Activated naive CD4-positive, alpha-beta T cell treated with anti-CD3 and anti-CD28 coated beads, Interleukin-2, amount 50 U/mL, for 16 hours (primary cell): ENCODE measurements around the gene HSPBAP1.
"Not testable (repeated sequence)": the region's sequence is repeated elsewhere in the genome, so short reads cannot be mapped to it uniquely, and the experiment has no call there.

ENCODE experiments used
- DNase-seq: peaks from one replicate; pipeline ENCODE4 v3.0.0-alpha.2; 2020

Gene HSPBAP1

DNA sequence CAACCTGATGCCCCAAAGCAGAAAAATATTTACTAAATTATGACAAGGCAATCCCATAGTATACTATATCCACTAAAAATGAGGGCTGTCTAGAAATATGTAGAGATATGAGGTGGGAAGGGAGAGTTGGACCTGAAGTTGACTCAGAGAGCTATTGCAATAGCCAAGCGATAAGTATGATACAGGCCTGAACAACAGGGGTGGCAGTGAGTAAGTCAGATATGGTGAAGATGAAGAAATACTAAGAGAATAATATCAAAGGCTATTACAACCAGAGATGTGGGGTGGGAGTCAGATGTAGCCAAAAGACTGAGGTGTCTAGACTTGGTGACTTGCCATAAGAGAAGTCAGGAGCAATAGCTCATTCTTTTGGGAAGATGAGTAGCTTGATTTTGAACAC, 9.2 kb downstream of the HSPBAP1 start:
- no peak for DNase-seq

DNA sequence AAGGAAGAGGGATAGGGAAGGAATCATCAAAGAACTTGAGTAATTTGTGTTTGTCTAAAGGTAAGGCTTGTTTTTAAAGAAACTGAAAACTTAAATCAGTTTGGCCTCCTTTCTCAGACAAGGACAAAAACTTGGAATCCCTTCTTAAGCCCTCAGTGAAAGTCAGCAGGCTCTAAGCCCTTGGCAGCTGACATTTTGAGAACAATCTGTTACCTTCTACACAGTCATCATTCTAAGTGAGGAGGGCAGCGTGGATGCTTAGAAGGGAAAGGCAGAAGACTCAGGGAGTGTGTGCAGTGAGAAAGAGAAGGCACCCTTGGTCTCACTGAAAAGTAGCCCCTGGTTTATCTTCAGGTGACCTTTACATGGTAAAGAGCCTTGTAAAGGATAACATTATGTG, 10.8 kb downstream of the HSPBAP1 start:
- no peak for DNase-seq

DNA sequence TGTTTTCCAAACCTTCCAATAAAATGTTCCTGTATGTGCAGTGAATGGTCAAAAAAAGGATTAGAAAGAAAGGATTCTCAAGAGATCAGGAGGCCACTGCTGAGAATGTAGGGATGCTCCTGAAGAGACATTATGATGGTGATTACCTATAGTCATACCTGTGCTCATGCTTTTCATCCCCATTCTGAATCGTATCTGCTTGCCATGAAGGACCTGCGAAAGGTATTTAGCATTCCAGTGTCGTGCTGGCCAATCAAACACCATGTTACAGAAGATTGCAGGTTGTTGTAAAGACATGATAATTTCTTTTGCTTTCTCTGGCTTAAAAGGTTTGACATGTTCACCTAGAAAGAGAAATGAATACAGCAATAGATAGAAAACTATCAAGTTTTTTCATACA, 16.1 kb downstream of the HSPBAP1 start:
- DNase-seq = no peak

DNA sequence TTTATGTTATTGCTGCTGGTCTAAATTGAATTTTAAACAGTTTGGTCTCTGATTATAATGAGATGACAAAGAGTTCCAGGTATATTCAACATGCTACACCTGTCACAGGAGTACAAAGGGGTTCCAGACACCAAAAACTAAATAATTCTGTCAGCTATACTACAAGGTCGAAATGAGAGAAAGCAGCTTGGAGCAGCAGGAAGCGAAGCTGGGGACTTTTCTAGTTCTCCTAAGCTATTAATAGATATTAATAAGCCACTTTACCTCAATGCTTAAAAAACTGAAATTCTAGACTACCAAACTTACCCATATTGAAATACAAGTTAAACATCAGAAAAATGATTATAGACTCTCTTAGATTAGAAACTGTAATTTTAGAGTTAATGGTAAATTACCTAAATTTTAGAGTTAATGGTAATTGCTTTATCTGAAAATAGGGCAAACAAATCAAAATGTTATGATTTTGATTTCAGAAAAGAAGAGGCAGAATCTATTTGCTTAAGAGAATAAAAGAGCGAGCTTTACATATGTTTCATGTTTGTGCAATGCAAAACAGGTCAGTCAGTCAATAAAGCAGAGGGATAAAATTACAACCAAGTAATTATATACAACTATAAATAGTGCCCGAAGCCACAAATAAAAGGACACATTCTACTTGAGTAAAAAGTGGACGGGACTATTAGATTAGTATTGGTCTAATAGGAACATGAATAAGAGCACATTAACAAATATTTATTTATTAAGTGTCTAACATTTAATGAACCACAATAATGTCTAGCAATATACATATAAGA, 16.8 kb downstream of the HSPBAP1 start:
- no peak for DNase-seq

DNA sequence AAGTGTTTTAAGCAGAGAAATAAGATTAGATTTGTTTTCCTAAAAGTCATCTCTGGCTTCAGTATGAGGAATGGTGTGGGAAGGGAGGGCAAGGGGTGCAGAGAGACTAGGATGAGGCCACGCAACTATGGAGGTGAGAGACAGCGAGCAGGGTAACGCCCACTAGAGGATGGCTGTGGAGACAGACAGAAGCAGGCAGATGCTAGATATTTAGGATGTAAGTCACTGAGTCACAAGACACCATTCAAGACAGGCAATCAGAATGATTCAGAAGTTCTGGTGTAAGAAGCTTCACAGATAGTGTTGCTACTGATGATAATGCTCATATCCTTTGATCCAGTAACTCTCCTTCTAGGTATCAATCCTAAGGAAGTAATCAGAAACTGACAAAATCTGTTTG, 19.1 kb downstream of the HSPBAP1 start:
- no peak for DNase-seq

DNA sequence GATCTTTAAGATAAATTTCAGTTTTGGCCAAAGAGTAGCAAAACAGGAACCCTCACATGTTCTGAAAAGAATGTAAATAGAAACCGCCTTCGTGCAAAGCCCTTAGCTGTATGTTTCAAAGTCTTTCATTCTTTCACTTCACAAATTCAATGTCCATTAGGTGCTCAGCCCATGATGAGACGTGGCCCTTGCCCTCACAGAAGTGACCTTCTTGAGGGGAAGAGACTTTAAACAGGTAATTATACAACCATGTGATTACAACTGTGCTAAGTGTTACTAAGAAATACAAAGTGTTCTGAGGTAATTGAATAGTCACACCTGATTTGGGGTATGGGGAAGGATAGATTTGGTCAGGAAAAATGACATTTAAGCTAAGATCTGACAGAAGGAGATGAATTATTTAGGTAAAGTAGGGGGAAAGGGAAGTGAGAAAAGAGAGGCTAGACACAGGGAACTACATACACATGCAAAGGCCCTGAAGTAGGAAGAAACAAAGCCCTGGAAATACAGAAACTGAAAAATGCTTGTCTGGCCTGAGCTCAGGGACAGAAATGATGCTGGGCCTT, 19.6 kb downstream of the HSPBAP1 start:
- no peak for DNase-seq

DNA sequence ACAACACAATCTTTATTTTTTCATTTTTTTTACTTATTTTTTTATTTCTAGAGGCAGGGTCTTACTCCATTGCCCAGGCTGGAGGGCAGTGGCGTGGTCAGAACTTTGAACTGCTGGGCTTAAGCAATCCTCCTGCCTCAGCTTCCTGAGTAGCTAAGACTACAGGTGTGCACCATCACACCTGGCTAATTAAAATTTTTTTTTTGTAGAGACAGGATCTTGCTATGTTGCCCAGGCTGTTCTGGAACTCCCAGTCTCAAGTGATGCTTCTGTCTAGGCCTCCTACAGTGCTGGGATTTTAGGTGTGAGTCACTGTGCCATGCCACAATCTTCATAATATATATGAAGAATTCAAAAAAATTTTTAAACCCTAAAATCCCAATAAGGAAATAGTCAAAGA, 20.8 kb downstream of the HSPBAP1 start:
- DNase-seq = no peak

DNA sequence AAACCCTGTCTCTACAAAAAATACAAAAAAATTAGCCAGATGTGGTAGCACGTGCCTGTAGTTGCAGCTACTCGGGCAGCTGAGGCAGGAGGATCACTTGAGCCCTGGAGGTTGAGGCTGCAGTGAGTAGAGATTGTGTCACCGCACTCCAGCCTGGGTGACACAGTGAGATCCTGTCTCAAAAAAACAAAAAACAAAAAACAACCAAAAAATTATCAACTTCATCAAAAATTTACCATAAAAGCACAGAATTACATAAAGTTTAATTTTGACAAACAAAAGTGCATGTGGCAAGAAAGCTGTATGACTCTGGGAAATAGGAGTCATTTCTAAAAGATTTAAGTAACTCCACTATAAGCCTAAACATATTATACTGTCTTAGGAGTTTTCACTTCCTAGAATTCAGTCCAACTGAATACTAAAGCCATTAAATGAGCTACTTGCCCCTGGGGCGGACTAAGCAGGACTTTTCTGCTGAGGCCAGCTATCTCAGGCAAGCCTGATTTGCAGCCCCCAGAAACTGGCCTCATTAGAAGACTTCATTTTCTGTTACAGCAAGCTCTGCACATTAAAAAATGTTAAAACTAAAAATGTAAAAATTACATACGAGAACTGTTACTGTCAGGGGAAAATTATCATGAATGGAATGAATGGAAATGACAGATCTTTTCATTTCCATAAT, 23.0 kb downstream of the HSPBAP1 start:
- DNase-seq = no peak

DNA sequence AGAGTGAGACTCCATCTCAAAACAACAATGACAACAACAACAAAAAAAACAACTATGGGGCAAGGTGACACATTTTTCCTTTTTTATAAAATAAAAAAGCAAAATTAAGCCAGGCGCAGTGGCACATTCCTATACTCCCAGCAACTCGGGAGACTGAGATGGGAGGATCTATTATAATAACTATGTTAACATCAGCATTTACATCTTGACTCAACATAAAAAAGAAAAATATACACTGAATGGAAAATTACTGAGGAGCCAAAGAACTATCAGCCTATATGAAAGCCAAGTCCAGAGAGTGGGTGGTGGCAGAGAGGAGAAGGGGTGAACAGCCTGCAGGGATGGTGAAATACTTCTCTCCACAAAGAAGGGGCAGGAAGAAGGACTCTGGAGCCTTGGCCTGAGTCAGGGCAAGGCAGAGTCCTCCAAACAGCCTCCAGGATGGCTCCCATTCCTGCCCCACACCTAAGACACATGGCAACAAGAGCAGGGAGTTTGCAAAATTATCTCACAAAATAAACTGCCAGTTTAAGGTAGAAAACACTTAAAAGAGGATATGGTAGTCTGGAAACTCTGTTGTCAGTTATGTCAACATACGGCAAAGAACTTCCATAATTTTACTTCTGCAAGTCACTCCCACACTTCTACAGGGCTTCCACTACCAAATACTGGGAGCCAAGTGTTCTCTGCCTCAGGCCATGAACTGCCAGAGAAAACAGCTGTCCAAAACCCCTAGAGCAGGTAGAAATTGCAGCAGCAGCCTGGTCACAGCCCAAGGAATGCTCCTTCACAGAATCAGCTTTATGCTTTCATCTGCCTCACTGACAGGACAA, 25.9 kb downstream of the HSPBAP1 start:
- DNase-seq = no peak

DNA sequence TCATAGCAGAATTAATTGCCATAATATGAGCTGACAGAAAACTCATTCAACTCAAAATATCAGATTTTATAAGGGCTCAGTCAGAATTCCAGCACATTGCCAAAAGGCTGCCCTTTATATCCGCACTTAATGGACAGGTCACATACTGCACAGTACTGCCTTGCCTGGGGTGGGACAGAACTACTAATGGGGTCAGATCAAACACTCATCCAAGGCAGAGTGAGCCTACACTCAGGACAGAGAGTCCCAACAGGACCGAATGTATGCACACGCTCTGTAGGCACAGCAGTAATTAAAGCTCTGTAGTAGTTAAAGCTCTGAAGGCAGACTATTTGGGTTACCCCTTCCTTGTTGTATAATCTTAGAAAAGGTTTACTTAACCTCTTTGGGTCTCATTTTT, 27.2 kb downstream of the HSPBAP1 start:
- no peak for DNase-seq

DNA sequence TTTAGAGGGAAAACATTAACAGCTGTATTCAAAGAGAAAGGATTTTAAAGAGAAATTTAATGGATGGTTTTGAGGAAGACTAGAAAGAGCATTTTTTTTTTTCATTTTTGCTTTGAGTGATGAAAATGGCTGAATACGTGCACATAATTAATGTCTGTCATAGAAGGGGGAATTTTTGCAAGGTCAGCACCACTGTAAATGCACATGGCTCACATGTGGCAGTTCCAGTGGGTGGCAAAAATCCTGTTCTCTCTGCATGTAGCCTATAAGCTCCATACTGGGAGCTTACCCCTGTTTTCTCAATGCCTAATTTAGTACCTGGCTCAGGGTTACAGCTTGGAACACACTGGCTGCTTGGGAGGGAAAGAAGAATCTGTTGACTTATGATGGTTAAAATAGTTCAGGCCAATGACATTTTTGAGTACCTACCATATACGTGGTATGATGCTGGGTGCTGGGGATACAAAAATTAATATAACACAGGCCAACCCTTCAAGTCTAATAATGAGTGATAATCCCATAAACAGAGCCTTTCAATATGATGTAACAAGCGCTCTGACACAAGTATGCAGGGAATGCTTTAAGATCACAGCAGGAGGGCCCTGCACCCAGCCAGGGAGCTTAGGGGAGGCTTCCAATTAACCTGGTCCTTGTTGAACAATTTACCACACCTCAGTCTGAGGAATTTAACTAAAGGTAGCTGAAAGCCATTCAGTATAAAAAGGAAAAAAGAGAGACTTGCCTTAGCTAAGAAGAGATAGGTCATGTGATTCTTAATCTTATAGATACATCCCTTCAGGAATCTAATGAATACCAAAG, 33.0 kb downstream of the HSPBAP1 start:
- DNase-seq = no peak

DNA sequence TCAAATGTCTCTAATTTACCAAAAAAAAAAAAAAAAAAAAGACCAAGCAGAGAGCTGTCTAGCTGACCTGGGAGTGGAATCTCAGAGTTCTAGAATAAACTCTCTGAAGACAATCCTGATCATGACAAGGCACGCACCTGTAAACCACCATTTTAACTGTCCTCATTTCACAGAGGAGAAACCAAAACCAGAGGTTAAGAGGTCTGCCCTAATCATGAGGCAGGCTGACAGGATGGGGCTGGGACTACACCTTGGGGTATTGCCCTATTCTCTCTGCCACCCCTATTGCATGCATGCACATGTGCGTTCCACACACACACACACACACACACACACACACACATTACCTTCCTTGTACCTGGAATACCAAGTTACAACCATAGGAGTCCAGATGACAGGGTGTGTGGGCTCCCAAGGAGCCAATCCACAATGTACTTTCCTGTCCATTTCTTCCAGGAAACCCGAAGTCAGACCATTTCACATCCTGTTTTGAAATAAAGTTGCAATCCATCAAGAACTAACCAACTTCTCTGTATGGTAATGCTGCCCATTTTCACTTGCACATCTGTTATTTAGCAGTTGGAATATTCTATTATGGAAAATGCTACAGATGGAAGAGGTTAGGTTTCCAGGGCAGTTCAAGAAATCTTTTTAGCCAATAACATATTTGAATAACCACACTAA, 34.6 kb downstream of the HSPBAP1 start:
- no peak for DNase-seq

DNA sequence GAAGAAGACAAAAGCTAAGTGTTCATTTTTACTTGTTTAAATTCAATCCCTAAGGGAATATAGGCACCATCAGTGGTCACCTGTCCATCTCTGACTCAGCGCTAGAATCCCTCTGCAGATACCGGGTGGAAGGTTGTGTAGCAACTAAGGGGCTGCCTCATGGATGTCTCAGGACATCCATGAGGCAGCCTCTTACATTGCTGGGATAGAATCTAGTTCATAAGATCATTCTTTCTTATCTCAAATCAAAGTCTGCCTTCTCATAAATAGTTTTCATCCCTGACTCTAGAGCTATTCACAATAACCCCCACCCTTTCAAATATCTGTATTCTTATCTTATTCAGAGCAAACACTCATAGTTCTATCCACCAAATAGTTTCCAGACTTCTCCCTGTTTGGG, 38.1 kb downstream of the HSPBAP1 start:
- DNase-seq = no peak

DNA sequence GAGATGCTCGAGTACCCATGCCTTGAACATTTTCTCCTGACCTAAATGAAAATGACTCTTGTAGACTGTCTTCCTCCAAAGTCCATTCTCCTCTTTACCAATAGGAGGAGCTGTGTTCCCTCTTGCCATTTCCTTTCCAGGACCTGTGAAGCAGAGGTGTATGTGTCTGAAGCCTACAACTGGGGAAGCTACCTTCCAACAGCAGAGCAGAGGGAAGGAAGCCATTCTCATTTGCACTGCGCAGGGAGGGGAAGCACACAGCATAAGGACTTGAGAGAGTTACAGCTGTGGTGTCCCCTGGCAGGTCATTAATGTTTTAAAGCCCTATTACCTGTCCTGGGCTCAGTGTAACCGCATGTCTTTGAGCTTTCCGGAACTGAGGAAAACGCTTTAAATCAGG, 38.7 kb downstream of the HSPBAP1 start:
- no peak for DNase-seq

DNA sequence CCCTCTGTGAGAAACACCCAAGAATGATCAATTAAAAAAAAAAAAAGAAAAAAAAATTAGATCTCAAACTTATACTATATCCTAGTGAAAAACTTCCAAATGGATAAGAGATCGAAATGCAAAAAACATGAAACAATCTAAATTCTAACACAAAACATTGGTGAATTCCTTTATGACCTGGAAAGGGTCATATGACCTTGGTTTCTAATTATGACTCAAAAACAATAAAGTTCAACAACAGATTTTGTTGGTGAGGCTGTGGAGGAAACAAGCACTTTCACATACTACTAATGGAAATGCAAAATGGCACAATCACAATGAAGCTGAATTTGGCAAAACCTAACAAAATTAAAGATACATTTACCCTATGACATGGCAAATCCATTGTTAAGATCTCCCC, 45.3 kb downstream of the HSPBAP1 start:
- no peak for DNase-seq

DNA sequence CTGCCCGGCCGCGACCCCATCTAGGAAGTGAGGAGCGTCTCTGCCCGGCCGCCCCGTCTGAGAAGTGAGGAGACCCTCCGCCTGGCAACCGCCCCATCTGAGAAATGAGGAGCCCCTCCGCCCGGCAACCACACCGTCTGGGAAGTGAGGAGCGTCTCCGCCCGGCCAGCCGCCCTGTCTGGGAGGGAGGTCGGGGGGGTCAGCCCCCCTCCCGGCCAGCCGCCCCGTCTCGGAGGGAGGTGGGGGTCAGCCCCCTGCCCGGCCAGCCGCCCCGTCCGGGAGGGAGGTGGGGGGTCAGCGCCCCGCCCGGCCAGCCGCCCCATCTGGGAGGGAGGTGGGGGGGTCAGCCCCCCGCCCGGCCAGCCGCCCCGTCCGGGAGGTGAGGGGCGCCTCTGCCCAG, 46.3 kb downstream of the HSPBAP1 start:
- DNase-seq = not testable (repeated sequence)

DNA sequence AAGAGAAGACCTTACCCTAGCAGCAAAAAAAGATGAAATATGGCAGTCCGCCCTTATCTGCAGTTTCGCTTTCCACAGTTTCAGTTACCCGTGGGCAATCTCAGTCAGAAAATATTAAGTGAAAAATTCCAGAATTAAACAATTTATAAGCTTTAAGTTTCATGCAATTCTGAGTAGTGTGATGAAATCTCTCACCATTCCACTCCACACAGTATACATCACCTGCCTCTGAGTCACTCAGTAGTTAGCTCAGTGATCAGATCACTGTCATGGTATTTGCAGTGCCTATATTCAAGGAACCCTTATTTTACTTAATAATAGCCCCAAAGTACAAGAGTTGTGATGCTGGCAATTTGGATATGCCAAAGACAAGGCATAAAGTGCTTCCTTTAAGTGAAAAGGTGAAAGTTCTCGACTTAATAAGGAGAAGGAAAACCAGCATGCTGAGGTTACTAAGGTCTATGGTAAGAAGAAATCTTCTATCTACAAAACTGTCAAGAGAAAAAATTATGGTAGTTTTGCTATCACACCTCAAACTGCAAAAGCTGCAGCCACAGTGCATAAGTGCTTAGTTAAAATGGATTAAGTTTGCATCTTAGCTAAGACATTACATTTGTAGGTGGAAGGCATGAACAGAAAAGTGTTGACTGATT, 48.1 kb downstream of the HSPBAP1 start:
- DNase-seq = no peak

DNA sequence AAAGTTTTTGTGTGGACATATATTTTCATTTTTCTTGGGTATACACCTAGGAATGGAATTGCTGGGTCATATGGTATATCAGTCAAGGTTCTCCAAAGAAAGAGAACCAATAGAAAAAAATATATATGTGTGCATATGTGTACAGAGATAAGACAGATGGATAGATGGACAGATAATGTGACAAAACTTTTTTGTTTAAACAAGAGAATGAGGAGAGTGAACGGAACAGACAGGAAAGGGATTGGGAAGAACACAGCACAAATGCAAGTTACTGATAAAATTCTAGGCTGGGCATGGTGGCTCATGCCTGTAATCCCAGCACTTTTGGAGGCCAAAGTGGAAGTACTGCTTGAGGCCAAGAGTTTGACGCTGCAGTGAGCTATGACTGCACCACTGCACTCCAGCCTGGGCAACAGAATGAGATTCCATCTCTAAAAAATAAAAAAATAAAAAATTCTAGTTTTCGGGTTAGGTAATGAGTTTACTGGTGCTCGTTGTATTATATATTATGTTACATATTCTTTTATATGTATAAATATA, 50.0 kb downstream of the HSPBAP1 start:
- DNase-seq = no peak

DNA sequence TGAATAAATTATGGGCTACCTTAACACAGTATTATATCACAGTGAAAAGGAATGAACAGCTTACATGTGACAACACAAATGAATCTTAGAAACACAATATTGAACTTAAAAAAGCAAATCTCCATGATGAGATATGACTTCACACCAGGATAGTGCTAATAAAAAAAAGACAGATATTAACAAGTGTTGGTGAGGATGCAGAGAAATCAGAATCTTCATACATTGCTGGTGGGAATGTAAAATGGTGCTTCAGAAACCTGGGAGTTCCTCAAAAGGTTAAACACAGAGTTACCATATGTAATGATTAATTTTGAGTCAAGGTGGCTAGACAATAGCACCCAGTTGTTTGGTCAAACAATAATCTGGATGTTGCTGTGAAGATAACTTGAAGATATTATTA, 51.4 kb downstream of the HSPBAP1 start:
- DNase-seq = no peak

DNA sequence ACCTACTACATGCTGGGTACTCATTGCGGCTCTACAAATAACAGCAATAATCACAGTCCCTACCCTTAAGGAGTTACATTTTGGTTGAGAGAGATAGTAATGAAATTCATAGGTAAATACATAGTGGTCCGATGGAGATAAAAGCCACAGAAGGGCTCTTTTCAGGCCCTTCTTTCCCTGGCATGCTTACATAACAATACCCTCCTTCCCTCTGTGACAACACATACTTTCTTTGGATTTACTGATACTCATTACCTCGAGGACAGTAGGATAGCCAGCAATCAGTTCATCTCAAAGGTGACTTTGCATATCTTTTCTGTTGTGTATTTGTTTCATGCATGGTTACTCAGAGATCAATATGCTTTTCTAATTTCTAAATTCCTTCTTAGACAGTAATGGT, 54.5 kb downstream of the HSPBAP1 start:
- no peak for DNase-seq
